ENCODE results near the gene FTH1.

GRCh38 chr11:61985869-61986268 lies 18.4 kb upstream of the FTH1 start:
- TF ChIP-seq CTCF (conservative IDR thresholded peaks at IDR 0.05; ENCODE audit: low read depth, low read length) = no peak
- no peak for TF ChIP-seq EZH2 (IDR thresholded peaks at IDR 0.05; ENCODE audit: low read length, unreplicated experiment)
